GM21447 (cell line): ENCODE data around the gene MYLK.

Experiments used
- ATAC-seq: cut with Tn5 transposase; IDR thresholded peaks from one replicate; pipeline ENCODE4 v1.9.1; 2021; ENCODE audit not compliant: unreplicated experiment

Gene MYLK

DNA sequence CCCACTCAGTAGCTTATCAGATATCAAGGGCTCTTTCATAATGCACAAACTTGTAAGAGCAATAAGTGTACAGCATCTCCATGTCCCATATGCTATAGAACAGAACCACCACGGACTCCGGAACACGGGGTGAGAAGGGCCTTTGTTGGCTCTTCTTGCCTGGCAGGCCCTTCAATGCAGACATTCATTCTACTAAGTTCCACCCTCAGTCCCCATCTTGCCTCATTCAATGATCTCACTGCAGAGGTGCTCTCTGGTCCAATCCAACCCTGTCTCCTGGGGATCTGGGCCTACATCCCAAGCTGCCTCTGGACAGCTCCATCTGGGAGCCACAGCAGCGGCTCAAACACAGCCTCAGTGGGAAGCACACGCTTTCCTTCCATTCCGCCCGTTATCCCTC lies 316.1 kb downstream of the MYLK start:
- ATAC-seq: no peak

DNA sequence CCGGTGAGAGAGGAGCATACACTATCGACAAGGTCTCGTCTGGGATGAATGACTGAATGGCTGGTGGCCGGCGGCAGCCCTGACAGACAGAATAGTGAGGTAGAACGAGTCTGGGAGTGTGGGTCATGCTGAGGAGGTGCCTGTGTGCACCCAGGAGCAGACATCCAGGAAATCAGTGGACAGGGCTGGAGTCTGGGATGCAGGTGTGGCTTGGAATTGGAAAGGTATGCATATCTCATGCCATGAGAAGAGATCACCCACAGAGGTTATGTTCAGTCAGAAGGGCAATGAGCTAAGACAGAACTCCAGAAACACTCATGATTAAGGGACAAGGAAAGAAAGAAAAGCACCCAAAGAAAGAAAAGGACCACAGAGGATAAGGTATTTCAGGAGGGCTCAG lies 320.1 kb downstream of the MYLK start:
- ATAC-seq: no peak

DNA sequence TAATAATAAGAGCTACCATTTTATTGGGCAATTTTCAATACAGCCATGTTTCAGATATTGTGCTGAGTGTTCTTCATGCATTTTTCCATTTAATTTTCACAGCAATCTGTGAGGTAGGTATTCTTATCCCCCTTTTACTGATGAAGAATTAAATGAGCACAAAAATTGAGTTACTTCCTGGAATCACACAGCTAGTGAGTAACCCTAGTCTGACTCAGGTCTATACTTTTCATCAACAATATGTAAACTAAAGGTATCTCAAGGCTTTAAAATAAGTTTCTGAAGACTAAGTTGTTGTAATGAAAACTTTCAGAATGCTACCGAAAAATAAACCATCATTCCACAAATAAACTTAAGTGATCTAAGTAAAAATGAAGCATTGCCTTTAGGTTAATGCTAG lies 321.6 kb downstream of the MYLK start:
- ATAC-seq: no peak

DNA sequence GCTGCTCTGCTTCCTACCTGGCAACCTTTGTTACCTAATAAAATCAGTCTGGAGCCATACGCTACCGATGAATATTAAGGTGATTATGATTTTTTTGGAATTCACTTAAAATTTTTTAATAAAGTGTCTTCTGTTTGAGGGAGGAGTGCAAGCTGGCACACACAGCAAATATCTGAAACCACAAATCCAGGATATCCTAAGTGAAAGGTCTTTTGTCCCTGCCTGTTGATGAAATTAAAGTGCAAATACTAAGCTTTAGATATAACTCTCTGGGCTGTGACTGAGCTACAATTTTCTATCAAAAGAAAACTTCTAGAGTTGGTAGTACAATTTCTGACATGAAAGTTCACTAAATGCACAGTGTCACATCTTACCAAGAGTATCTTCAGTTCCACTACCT lies 322.9 kb downstream of the MYLK start:
- no peak for ATAC-seq
